Erythroblast (primary cell): ENCODE measurements around the gene GNG14.
"Not testable (repeated sequence)": the region's sequence is repeated elsewhere in the genome, so short reads cannot be mapped to it uniquely, and the experiment has no call there.

Experiments
- DNase-seq, 2 experiments: peaks; one replicate each; lab custom pipeline; 2025; lab: John Stamatoyannopoulos, UW
- GATA1 ChIP-seq: IDR thresholded peaks from 2 replicates; pipeline ENCODE4 v1.6.1; 2011; ENCODE audit warnings: low read depth, mild to moderate bottlenecking, control low read depth, low read length, moderate library complexity
- POLR2A ChIP-seq: IDR thresholded peaks from 2 replicates; pipeline ENCODE4 v1.6.1; 2011; ENCODE audit warnings: mild to moderate bottlenecking, low read length

Gene GNG14

GRCh38 chr19:12675940-12676339 lies 11.9 kb upstream of the GNG14 start:
- TF ChIP-seq GATA1 (no peak), POLR2A (no peak)
- DNase-seq = no peak

DNA sequence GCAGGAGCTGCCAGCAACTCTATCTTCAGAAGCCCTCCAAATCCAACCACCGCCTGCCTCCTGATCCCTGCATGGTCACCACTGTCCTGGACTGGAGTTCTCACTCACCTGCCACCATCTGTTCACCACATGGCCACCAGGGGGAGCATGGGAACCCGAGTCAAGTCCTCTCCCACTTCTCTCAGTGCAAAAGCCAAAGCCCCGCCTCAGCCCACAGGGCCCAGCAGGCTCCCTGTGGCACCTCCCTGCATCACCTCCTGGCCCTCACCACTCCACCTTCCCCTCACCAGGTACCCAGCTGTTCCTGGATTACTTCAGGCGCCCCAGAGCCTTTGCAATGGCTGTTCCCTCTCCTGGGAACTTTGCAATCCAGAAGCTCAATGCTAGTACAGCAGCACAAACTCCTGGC lies 11.4 kb upstream of the GNG14 start:
- TF ChIP-seq GATA1 (no peak), POLR2A (peak; percentile 26)
- DNase-seq = peak; percentile 81 to 90

DNA sequence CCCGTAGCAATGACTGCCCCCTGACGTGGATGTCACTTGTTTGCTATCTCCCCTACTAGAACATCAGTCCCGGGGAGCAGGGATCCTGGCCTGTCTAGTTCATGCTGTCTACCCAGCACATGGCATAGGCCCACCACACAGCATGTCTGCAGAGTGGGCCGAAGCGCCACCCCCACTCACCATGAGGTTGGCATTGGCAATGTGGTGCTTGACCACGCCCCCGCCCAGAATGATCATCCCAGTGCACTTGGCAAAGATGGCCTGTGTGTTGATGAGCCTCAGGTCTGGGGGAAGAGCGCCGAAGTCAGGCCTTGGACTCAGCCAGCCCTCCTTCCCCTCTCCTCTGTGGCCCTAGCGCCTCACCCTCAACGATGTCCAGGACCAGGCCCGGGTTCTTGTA lies 10.9 kb upstream of the GNG14 start:
- DNase-seq = no peak
- TF ChIP-seq POLR2A (no peak), GATA1 (no peak)

- DNase-seq = not testable (repeated sequence)
Measured at GRCh38 chr19:12678039-12678438, 9.8 kb upstream of the GNG14 start.

- no peak for DNase-seq
- TF ChIP-seq GATA1 (no peak), POLR2A (no peak)
Measured at GRCh38 chr19:12680034-12680433, 7.8 kb upstream of the GNG14 start.

GRCh38 chr19:12681074-12681987 lies 6.5 kb upstream of the GNG14 start, which contains the start of gene DHPS:
DHPS (minus strand) TSS chr19:12681880; CDS start chr19:12681766, 114 bp downstream.
- no peak for TF ChIP-seq GATA1
- peak; percentile 69 for TF ChIP-seq POLR2A
- peak; percentile 97 to 99 for DNase-seq

GRCh38 chr19:12685831-12686230 lies 2.0 kb upstream of the GNG14 start:
- no peak for DNase-seq
- no peak for TF ChIP-seq POLR2A
- no peak for TF ChIP-seq GATA1

DNA sequence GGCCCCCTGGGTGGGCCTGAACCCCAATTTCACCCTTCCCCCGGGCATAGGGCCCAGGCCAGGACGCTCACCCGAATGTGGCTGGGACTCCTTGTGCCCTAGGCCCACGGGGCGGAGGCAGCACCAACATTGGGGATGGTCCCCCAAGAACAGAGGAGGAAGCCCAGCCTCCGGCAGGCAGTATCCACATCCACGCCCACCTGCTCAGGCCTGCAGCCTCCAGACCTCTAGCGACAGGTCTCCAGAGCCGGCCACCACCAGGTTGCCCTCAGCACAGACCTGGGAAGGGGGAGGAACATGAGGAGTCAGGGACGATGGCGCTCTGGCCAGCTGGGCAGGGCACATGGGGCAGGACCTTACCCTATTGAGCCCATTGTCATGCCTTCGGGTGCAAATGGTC lies 1.2 kb downstream of the GNG14 start:
- no peak for DNase-seq
- TF ChIP-seq POLR2A (no peak), GATA1 (no peak)

- DNase-seq = no peak
- TF ChIP-seq POLR2A (no peak), GATA1 (no peak)
Measured at GRCh38 chr19:12689581-12690216, 1.9 kb downstream of the GNG14 start.

- TF ChIP-seq POLR2A (no peak), GATA1 (no peak)
- no peak for DNase-seq
Measured at GRCh38 chr19:12692960-12693359, 5.2 kb downstream of the GNG14 start.

GRCh38 chr19:12694641-12695040 lies 6.8 kb downstream of the GNG14 start:
- TF ChIP-seq GATA1 = no peak
- TF ChIP-seq POLR2A = no peak
- DNase-seq = no peak

- no peak for DNase-seq
- TF ChIP-seq GATA1 = no peak
- no peak for TF ChIP-seq POLR2A
Measured at GRCh38 chr19:12695096-12695495, 7.3 kb downstream of the GNG14 start.

DNA sequence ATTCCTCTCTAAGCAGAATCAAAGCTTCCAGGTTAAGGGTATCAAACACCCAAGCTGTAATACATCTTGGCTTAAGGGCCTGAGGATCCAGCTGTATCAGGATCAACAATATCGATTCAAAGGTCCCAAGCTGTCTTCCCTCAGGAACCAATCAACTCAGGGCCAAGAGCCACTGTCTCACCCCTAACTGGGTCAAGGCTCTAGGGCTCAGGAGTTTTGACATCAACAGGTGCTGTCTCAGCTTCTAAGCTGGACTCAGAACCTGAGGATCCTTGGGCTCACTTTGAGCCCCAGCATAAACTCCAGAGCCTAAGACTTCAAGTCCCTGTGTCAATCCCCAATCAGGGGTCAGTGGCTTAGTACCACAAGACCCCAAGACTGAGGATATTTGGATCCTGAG lies 7.7 kb downstream of the GNG14 start:
- no peak for DNase-seq
- no peak for TF ChIP-seq GATA1
- no peak for TF ChIP-seq POLR2A

DNA sequence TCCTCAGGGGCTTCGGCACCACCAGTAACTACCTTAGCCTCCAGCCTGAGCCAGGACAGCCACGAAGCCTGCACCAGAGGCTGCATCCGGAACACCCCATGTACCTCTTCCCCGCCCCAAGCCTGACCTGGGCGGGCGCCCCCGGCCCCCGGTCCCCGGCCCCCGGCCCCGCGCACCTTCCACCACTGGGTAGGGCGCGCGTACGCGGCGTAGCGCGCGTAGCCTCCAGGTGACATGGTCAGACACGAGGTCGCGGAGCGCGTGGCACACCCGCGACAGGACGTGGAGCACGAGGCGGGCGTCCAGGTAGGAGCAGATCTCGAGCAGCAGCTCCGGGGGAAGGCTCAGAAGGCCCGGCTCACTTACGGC lies 8.2 kb downstream of the GNG14 start:
- DNase-seq = no peak
- TF ChIP-seq POLR2A (no peak), GATA1 (no peak)
